Measurements from ENCODE around the gene ZNF710.

ZNF710 gene

GRCh38 chr15:89997079-89997478 lies 4.0 kb upstream of the ZNF710 start:
- no peak for DNase-seq (ENCODE audit: low read depth)

- DNase-seq (ENCODE audit: low read depth), result no peak
These were observed 2.9 kb upstream of the ZNF710 start for GRCh38 chr15:89998141-89998661.

GRCh38 chr15:89998923-89999675 lies 2.0 kb upstream of the ZNF710 start:
- DNase-seq (ENCODE audit: low read depth), result no peak

GRCh38 chr15:89999676-90000185 lies 1.4 kb upstream of the ZNF710 start:
- no peak for DNase-seq (ENCODE audit: low read depth)

- DNase-seq (ENCODE audit: low read depth), result no peak
These were observed 730 bp upstream of the ZNF710 start for GRCh38 chr15:90000186-90001001.

- peak; percentile 52 for DNase-seq (ENCODE audit: low read depth)
These were observed 731 bp downstream of the ZNF710 start for GRCh38 chr15:90001683-90002427.

GRCh38 chr15:90002428-90002844 lies 1.3 kb downstream of the ZNF710 start:
- DNase-seq (ENCODE audit: low read depth), result no peak

GRCh38 chr15:90003736-90004135 lies 2.6 kb downstream of the ZNF710 start:
- DNase-seq (ENCODE audit: low read depth), result no peak

GRCh38 chr15:90004252-90004651 lies 3.1 kb downstream of the ZNF710 start:
- no peak for DNase-seq (ENCODE audit: low read depth)

GRCh38 chr15:90004671-90005070 lies 3.5 kb downstream of the ZNF710 start:
- DNase-seq (ENCODE audit: low read depth), result no peak

GRCh38 chr15:90006217-90007075 lies 5.3 kb downstream of the ZNF710 start:
- DNase-seq (ENCODE audit: low read depth), result no peak

- no peak for DNase-seq (ENCODE audit: low read depth)
These were observed 5.9 kb downstream of the ZNF710 start for GRCh38 chr15:90007076-90007460.

- no peak for DNase-seq (ENCODE audit: low read depth)
These were observed 7.5 kb downstream of the ZNF710 start for GRCh38 chr15:90008607-90009006.

GRCh38 chr15:90009301-90010022 lies 8.3 kb downstream of the ZNF710 start:
- DNase-seq (ENCODE audit: low read depth), result no peak

GRCh38 chr15:90011705-90012104 lies 10.6 kb downstream of the ZNF710 start:
- DNase-seq (ENCODE audit: low read depth), result no peak

- no peak for DNase-seq (ENCODE audit: low read depth)
These were observed 12.4 kb downstream of the ZNF710 start for GRCh38 chr15:90013503-90013937.

GRCh38 chr15:90015294-90015693 lies 14.2 kb downstream of the ZNF710 start:
- DNase-seq (ENCODE audit: low read depth), result no peak

- DNase-seq (ENCODE audit: low read depth), result no peak
These were observed 14.6 kb downstream of the ZNF710 start for GRCh38 chr15:90015749-90016148.

- no peak for DNase-seq (ENCODE audit: low read depth)
These were observed 15.6 kb downstream of the ZNF710 start for GRCh38 chr15:90016721-90017120.

GRCh38 chr15:90018216-90018831 lies 17.2 kb downstream of the ZNF710 start:
- no peak for DNase-seq (ENCODE audit: low read depth)
